CD4-positive, alpha-beta memory T cell (primary cell): ENCODE measurements around the gene PPM1B. TPM values are rescaled to one million over a fixed set of nuclear protein-coding genes. Genes with fewer than 3 reads are reported as not detected.
"Not testable (repeated sequence)": the region's sequence is repeated elsewhere in the genome, so short reads cannot be mapped to it uniquely, and the experiment has no call there.

Experiments
- CTCF ChIA-PET: fragments of 350-600 bp; sonication (Branson Sonifier 250); formaldehyde crosslinking; loops from one replicate; lab custom pipeline; 2021; ENCODE audit warnings: inconsistent platforms; ENCODE audit not compliant: partially characterized antibody; lab: Charles Lee
- POLR2A ChIA-PET: fragments of 350-600 bp; sonication (Branson Sonifier 250); formaldehyde crosslinking; loops from one replicate; lab custom pipeline; 2021; ENCODE audit not compliant: partially characterized antibody; lab: Charles Lee
- DNase-seq, 5 donors: peaks; one replicate each; pipeline versions ENCODE4 v3.0.0 to v3.0.0-alpha.2; 2020 to 2022; ENCODE audit warnings: mixed read lengths in 1 of 5
- H3K27ac ChIP-seq: one replicate; pipeline ENCODE4 v1.7.0; 2013; ENCODE audit warnings: low read depth, low read length
- H3K27me3 ChIP-seq: 2 replicates; pipeline ENCODE4 v1.7.0; 2013; ENCODE audit warnings: mild to moderate bottlenecking, low read length, moderate library complexity; ENCODE audit not compliant: insufficient read depth
- H3K36me3 ChIP-seq: 2 replicates; pipeline ENCODE4 v1.7.0; 2013; ENCODE audit warnings: mild to moderate bottlenecking, low read length, moderate library complexity; ENCODE audit not compliant: insufficient read depth
- H3K4me1 ChIP-seq: 2 replicates; pipeline ENCODE4 v1.7.0; 2013; ENCODE audit warnings: mild to moderate bottlenecking, low read length, moderate library complexity; ENCODE audit not compliant: insufficient read depth
- H3K4me3 ChIP-seq, 2 donors: one replicate each; pipeline ENCODE4 v1.7.0; 2013; ENCODE audit warnings: low read length in 2 of 2, mild to moderate bottlenecking in 1 of 2
- H3K9me3 ChIP-seq, 2 donors: one replicate each; pipeline ENCODE4 v1.7.0; 2013; ENCODE audit warnings: low read length in 2 of 2, control low read depth in 1 of 2; ENCODE audit not compliant: control insufficient read depth in 1 of 2
- H3K27ac Mint-ChIP-seq, 7 donors: one replicate each; pipeline ENCODE4 v1.8.0; 2020 to 2021; ENCODE audit warnings: mixed read lengths in 7 of 7, mild to moderate bottlenecking in 6 of 7, inconsistent platforms in 3 of 7, moderate library complexity in 3 of 7
- H3K27me3 Mint-ChIP-seq, 2 donors: one replicate each; pipeline ENCODE4 v1.8.0; 2020 to 2021; ENCODE audit warnings: mixed read lengths in 2 of 2
- H3K36me3 Mint-ChIP-seq, 2 donors: one replicate each; pipeline ENCODE4 v1.8.0; 2020 to 2021; ENCODE audit warnings: mixed read lengths in 2 of 2, inconsistent platforms in 1 of 2, mild to moderate bottlenecking in 1 of 2
- H3K4me1 Mint-ChIP-seq, 4 donors: one replicate each; pipeline ENCODE4 v1.8.0; 2020 to 2021; ENCODE audit warnings: mixed read lengths in 4 of 4, mild to moderate bottlenecking in 1 of 4
- H3K4me3 Mint-ChIP-seq, 8 donors: one replicate each; pipeline ENCODE4 v1.8.0; 2020 to 2021; ENCODE audit warnings: mixed read lengths in 8 of 8, mild to moderate bottlenecking in 7 of 8, moderate library complexity in 6 of 8, inconsistent platforms in 3 of 8
- H3K9me3 Mint-ChIP-seq, 8 donors: one replicate each; pipeline ENCODE4 v1.8.0; 2020 to 2021; ENCODE audit warnings: mixed read lengths in 8 of 8, mild to moderate bottlenecking in 5 of 8, inconsistent platforms in 3 of 8, moderate library complexity in 1 of 8
- intact Hi-C: fragments of 100-400 bp; cut with micrococcal nuclease; formaldehyde crosslinking; loops from one replicate; pipeline ENCODE4 v1.15.1; 2023
- polyA plus RNA-seq, 2 donors: library from polyadenylated mRNA; unstranded; fragments of 300-500 nt; fragmentation: Illumina TruSeq; gene quantifications; one replicate each; pipeline ENCODE4 v1.2.3, GENCODE V29; 2021
- total RNA-seq, 2 experiments: library from RNA; stranded (reverse); gene quantifications; one replicate each; pipeline ENCODE4 v1.2.3, GENCODE V29; 2021

Gene PPM1B
- total and polyA plus RNA-seq, 4 experiments from 2014 or later = 52.4 to 79.3 (median 65.1) TPM

- H3K27me3 ChIP-seq = no peaks in the 10 kb centered on the region
- no peaks in the 10 kb centered on the region for H3K4me1 ChIP-seq
- H3K9me3 ChIP-seq = no peaks in the 10 kb centered on the region
- Mint-ChIP-seq H3K4me3 (no peak overlapping the region), H3K27me3 (peaks cover 1 to 2% of the 10 kb centered on the region in 2 donors), H3K4me1 (no peaks in the 10 kb centered on the region), H3K27ac (no peak overlapping the region), H3K36me3 (no peaks in the 10 kb centered on the region), H3K9me3 (peaks cover 0 to 13% (median 5%) of the 10 kb centered on the region in 8 donors)
- H3K36me3 ChIP-seq = no peaks in the 10 kb centered on the region
- ChIA-PET POLR2A (no interaction called here), CTCF (no interaction called here)
- H3K4me3 ChIP-seq = no peak overlapping the region
- intact Hi-C loops = no loop called here
- no peak for DNase-seq
- no peak overlapping the region for H3K27ac ChIP-seq
These were observed 37.5 kb upstream of the PPM1B start for GRCh38 chr2:44131177-44131576.

- CTCF ChIA-PET, H3K4me3 Mint-ChIP-seq, POLR2A ChIA-PET: not testable (repeated sequence)
These were observed 35.1 kb upstream of the PPM1B start for GRCh38 chr2:44133602-44134001.

GRCh38 chr2:44134848-44135247 lies 33.8 kb upstream of the PPM1B start:
- H3K27ac Mint-ChIP-seq = peak overlapping the region in 1 of 7 donors; percentile 9
- intact Hi-C loops = no loop called here
- peaks cover 0 to 1% of the 10 kb centered on the region in 2 donors for H3K27me3 Mint-ChIP-seq
- H3K4me1 Mint-ChIP-seq = peaks cover 0 to 4% (median 4%) of the 10 kb centered on the region in 4 donors
- Histone ChIP-seq H3K9me3 (no peaks in the 10 kb centered on the region), H3K4me3 (no peak overlapping the region), H3K4me1 (peaks cover 3% of the 10 kb centered on the region), H3K27ac (no peak overlapping the region), H3K27me3 (no peaks in the 10 kb centered on the region), H3K36me3 (no peaks in the 10 kb centered on the region)
- ChIA-PET CTCF (no interaction called here), POLR2A (no interaction called here)
- H3K4me3 Mint-ChIP-seq = no peak overlapping the region
- H3K9me3 Mint-ChIP-seq = peaks cover 0 to 13% (median 5%) of the 10 kb centered on the region in 8 donors
- no peak for DNase-seq
- no peaks in the 10 kb centered on the region for H3K36me3 Mint-ChIP-seq

More at GRCh38 chr2:44133602-44134001, 35.1 kb upstream of the PPM1B start:
- H3K27me3 Mint-ChIP-seq, DNase-seq, H3K4me3 ChIP-seq, H3K4me1 ChIP-seq, H3K9me3 ChIP-seq, H3K27ac ChIP-seq, H3K36me3 ChIP-seq, H3K27me3 ChIP-seq, H3K36me3 Mint-ChIP-seq, H3K4me1 Mint-ChIP-seq, H3K27ac Mint-ChIP-seq, intact Hi-C loops: not testable (repeated sequence)
- H3K9me3 Mint-ChIP-seq = peaks cover 0 to 13% (median 5%) of the 10 kb centered on the region in 8 donors

GRCh38 chr2:44135296-44135695 lies 33.4 kb upstream of the PPM1B start:
- no peaks in the 10 kb centered on the region for H3K9me3 ChIP-seq
- DNase-seq = no peak
- Mint-ChIP-seq H3K36me3 (no peaks in the 10 kb centered on the region), H3K27me3 (peaks cover 0 to 1% of the 10 kb centered on the region in 2 donors), H3K4me3 (no peak overlapping the region), H3K27ac (no peak overlapping the region), H3K9me3 (peaks cover 0 to 13% (median 5%) of the 10 kb centered on the region in 8 donors), H3K4me1 (peaks cover 0 to 5% (median 4%) of the 10 kb centered on the region in 4 donors)
- CTCF ChIA-PET = no interaction called here
- H3K4me1 ChIP-seq = peaks cover 3% of the 10 kb centered on the region
- POLR2A ChIA-PET = no interaction called here
- H3K27me3 ChIP-seq = no peaks in the 10 kb centered on the region
- no peak overlapping the region for H3K27ac ChIP-seq
- no peak overlapping the region for H3K4me3 ChIP-seq
- intact Hi-C loops = no loop called here
- no peaks in the 10 kb centered on the region for H3K36me3 ChIP-seq

- Mint-ChIP-seq H3K4me3 (no peak overlapping the region), H3K27me3 (peaks cover 0 to 1% of the 10 kb centered on the region in 2 donors), H3K36me3 (no peaks in the 10 kb centered on the region), H3K4me1 (peaks cover 0 to 9% (median 4%) of the 10 kb centered on the region in 4 donors), H3K27ac (no peak overlapping the region), H3K9me3 (peaks cover 0 to 13% (median 5%) of the 10 kb centered on the region in 8 donors)
- POLR2A ChIA-PET = no interaction called here
- no peaks in the 10 kb centered on the region for H3K9me3 ChIP-seq
- DNase-seq = no peak
- H3K36me3 ChIP-seq = no peaks in the 10 kb centered on the region
- CTCF ChIA-PET = no interaction called here
- H3K4me1 ChIP-seq = peaks cover 3% of the 10 kb centered on the region
- H3K4me3 ChIP-seq = no peak overlapping the region
- no peaks in the 10 kb centered on the region for H3K27me3 ChIP-seq
- intact Hi-C loops = no loop called here
- no peak overlapping the region for H3K27ac ChIP-seq
These were observed 32.9 kb upstream of the PPM1B start for GRCh38 chr2:44135771-44136170.

- intact Hi-C loops = no loop called here
- Mint-ChIP-seq H3K4me3 (no peak overlapping the region), H3K27ac (no peak overlapping the region), H3K36me3 (no peaks in the 10 kb centered on the region), H3K4me1 (peaks cover 0 to 9% (median 4%) of the 10 kb centered on the region in 4 donors), H3K9me3 (peaks cover 0 to 10% (median 4%) of the 10 kb centered on the region in 8 donors), H3K27me3 (peaks cover 0 to 1% of the 10 kb centered on the region in 2 donors)
- Histone ChIP-seq H3K27ac (no peak overlapping the region), H3K36me3 (no peaks in the 10 kb centered on the region), H3K9me3 (no peaks in the 10 kb centered on the region), H3K4me3 (no peak overlapping the region), H3K4me1 (peaks cover 3% of the 10 kb centered on the region), H3K27me3 (no peaks in the 10 kb centered on the region)
- no peak for DNase-seq
- ChIA-PET POLR2A (no interaction called here), CTCF (no interaction called here)
These were observed 32.4 kb upstream of the PPM1B start for GRCh38 chr2:44136252-44136651.

- intact Hi-C loops = no loop called here
- ChIA-PET CTCF (no interaction called here), POLR2A (no interaction called here)
These were observed 31.6 kb upstream of the PPM1B start for GRCh38 chr2:44137048-44137447.

More at GRCh38 chr2:44137048-44137447, 31.6 kb upstream of the PPM1B start:
- Histone ChIP-seq H3K27ac (no peak overlapping the region), H3K9me3 (no peaks in the 10 kb centered on the region), H3K4me1 (peaks cover 3% of the 10 kb centered on the region), H3K4me3 (no peak overlapping the region), H3K27me3 (no peaks in the 10 kb centered on the region), H3K36me3 (no peaks in the 10 kb centered on the region)
- H3K9me3 Mint-ChIP-seq = peaks cover 0 to 4% (median 0%) of the 10 kb centered on the region in 8 donors
- DNase-seq = no peak
- peaks cover 0 to 9% (median 4%) of the 10 kb centered on the region in 4 donors for H3K4me1 Mint-ChIP-seq
- H3K4me3 Mint-ChIP-seq = no peak overlapping the region
- H3K36me3 Mint-ChIP-seq = no peaks in the 10 kb centered on the region
- no peak overlapping the region for H3K27ac Mint-ChIP-seq
- peaks cover 0 to 1% of the 10 kb centered on the region in 2 donors for H3K27me3 Mint-ChIP-seq
